Bronchial epithelial cell (primary cell): ENCODE measurements around the gene NOD2. TPM values are rescaled to one million over a fixed set of nuclear protein-coding genes. Genes with fewer than 3 reads are reported as not detected.

ENCODE experiments used
- DNase-seq: peaks from one replicate; pipeline ENCODE4 v3.0.0-alpha.2; 2010; ENCODE audit warnings: low read depth
- FAIRE-seq: peaks from 2 replicates; lab custom pipeline; 2011; peaks lifted over from hg19 to GRCh38; lab: Jason Lieb, UNC
- H3K27me3 ChIP-seq: 2 replicates; pipeline ENCODE4 v1.5.1; 2011; ENCODE audit warnings: low read length; ENCODE audit not compliant: control insufficient read depth, insufficient read depth
- H3K36me3 ChIP-seq: 2 replicates; pipeline ENCODE4 v1.5.1; 2011; ENCODE audit warnings: low read length; ENCODE audit not compliant: control insufficient read depth, insufficient read depth
- H3K4me3 ChIP-seq: 2 replicates; pipeline ENCODE4 v1.5.1; 2011; ENCODE audit warnings: mild to moderate bottlenecking, low read depth, low read length, control low read depth
- total RNA-seq: library from RNA; depleted of rRNA; stranded (reverse); fragments of >200 nt; gene quantifications from 2 replicates; pipeline ENCODE4 v1.2.1, GENCODE V29; 2014
- TF ChIP-seq, protein P1 (sequence below): IDR thresholded peaks from 2 replicates; pipeline ENCODE4 v1.5.1; 2011; ENCODE audit warnings: mild to moderate bottlenecking, moderate library complexity, low read length, control low read depth, inconsistent platforms; ENCODE audit not compliant: insufficient read depth, severe bottlenecking

The NOD2 gene
- total RNA-seq, 1 donor from 2014 or later = 2.4 TPM

DNA sequence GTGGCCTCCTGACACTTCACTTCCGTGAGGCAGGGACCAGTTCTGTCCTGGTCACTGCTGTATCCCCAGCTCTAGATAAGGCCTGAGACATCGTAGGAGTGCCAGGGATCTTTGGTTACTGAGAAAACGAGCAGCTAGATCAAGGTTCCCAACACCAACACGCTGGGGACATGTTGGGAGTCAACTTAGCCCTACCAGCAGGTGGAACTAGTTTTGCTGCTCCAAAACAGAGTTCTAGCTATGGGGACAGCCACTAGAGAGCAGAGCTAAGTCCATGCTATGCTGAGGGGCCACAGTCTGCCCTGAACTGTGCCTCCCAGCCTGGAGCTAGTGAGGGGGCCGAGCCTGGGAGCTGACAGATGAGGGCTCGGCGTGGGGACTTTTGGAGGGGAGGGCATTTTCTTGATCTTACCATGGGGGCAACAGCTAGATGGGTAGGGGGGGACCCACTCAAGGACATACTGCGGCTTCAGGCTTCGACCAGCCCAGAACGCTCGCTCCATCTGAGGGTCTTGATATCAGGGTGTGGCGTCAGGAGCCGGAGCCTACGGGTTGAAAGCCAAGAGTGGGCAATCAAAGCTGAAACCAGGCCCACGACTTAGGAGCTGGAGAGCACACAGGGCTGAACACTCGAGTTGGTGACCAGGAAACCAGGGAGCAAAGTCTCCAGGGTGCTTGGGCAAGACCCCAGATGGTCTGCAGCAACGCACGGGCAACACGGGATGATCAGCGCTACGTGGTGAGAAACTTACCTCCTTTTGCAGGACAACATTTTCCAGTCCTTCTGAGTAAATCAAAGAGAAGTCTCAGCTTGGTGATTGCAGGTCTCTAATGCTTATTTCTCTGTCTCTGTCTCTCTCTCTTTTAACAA is 25.7 kb upstream of the NOD2 start:
- TF ChIP-seq, protein P1, sequence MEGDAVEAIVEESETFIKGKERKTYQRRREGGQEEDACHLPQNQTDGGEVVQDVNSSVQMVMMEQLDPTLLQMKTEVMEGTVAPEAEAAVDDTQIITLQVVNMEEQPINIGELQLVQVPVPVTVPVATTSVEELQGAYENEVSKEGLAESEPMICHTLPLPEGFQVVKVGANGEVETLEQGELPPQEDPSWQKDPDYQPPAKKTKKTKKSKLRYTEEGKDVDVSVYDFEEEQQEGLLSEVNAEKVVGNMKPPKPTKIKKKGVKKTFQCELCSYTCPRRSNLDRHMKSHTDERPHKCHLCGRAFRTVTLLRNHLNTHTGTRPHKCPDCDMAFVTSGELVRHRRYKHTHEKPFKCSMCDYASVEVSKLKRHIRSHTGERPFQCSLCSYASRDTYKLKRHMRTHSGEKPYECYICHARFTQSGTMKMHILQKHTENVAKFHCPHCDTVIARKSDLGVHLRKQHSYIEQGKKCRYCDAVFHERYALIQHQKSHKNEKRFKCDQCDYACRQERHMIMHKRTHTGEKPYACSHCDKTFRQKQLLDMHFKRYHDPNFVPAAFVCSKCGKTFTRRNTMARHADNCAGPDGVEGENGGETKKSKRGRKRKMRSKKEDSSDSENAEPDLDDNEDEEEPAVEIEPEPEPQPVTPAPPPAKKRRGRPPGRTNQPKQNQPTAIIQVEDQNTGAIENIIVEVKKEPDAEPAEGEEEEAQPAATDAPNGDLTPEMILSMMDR = peak; percentile 32
- FAIRE-seq = peak; percentile 55
- no peaks in the 10 kb centered on the region for H3K27me3 ChIP-seq
- H3K4me3 ChIP-seq = no peak overlapping the region
- no peak for DNase-seq
- H3K36me3 ChIP-seq = no peaks in the 10 kb centered on the region

- H3K4me3 ChIP-seq = no peak overlapping the region
- DNase-seq (no peak), FAIRE-seq (no peak)
- H3K36me3 ChIP-seq = no peaks in the 10 kb centered on the region
- TF ChIP-seq, protein P1 = peak; percentile 21
- no peaks in the 10 kb centered on the region for H3K27me3 ChIP-seq
These were observed 24.9 kb upstream of the NOD2 start for GRCh38 chr16:50668368-50669008.

GRCh38 chr16:50669741-50670140 is 23.7 kb upstream of the NOD2 start:
- TF ChIP-seq, protein P1 = no peak
- FAIRE-seq (no peak), DNase-seq (no peak)
- H3K4me3 ChIP-seq = no peak overlapping the region
- H3K36me3 ChIP-seq = no peaks in the 10 kb centered on the region
- H3K27me3 ChIP-seq = no peaks in the 10 kb centered on the region

GRCh38 chr16:50670476-50670875 is 22.9 kb upstream of the NOD2 start:
- FAIRE-seq = no peak
- H3K4me3 ChIP-seq = no peak overlapping the region
- no peak for DNase-seq
- H3K36me3 ChIP-seq = no peaks in the 10 kb centered on the region
- H3K27me3 ChIP-seq = no peaks in the 10 kb centered on the region
- TF ChIP-seq, protein P1 = no peak

GRCh38 chr16:50671644-50672260 is 21.7 kb upstream of the NOD2 start:
- FAIRE-seq = no peak
- TF ChIP-seq, protein P1 = peak; percentile 68
- no peaks in the 10 kb centered on the region for H3K27me3 ChIP-seq
- peak; percentile 22 for DNase-seq
- H3K36me3 ChIP-seq = no peaks in the 10 kb centered on the region
- no peak overlapping the region for H3K4me3 ChIP-seq
